Ishikawa (cell line): ENCODE measurements around the gene ZSWIM5.

Experiments used
- CEBPB ChIP-seq: IDR thresholded peaks from 2 replicates; pipeline ENCODE4 v1.6.1; 2012
- EGR1 ChIP-seq: IDR thresholded peaks from 2 replicates; pipeline ENCODE4 v1.6.1; 2012
- FOXM1 ChIP-seq: IDR thresholded peaks from 2 replicates; pipeline ENCODE4 v1.6.1; 2012; ENCODE audit warnings: low read depth, borderline replicate concordance
- MAX ChIP-seq: IDR thresholded peaks from 2 replicates; pipeline ENCODE4 v1.6.1; 2012
- RAD21 ChIP-seq: IDR thresholded peaks from 2 replicates; pipeline ENCODE4 v1.6.1; 2012; ENCODE audit warnings: low read depth
- TAF1 ChIP-seq: IDR thresholded peaks from 2 replicates; pipeline ENCODE4 v1.6.1; 2012; ENCODE audit warnings: low read depth, mild to moderate bottlenecking

DNA sequence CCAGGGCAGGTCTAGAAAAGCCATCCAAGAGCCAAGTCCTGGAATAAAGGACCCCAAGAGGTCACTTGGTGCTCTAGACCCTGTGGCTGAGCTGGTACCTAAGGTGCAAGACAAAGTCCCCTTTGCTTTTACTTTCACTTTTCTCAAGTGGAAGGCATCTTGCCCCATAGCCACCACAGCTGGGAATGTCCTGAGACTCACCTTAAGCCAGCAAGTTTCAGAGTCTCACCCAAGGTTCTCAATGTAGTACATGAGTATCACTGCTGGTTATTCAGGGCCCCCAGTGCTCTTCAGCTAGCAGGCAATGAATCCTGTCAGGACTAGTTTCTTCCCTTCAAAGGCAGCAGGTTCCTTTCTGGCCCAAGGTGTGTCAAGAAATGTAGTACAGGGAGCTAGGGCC is 126.9 kb downstream of the ZSWIM5 start:
- TF ChIP-seq RAD21 (no peak), MAX (no peak), EGR1 (no peak), CEBPB (no peak), TAF1 (no peak), FOXM1 (no peak)
